Right renal pelvis (tissue), 4 donors: ENCODE measurements around the gene CAMK1D. TPM values are rescaled to one million over a fixed set of nuclear protein-coding genes. Genes with fewer than 3 reads are reported as not detected.
A peak's percentile ranks its signal among the peaks of the same experiment; 100 is the strongest.
"Not testable (repeated sequence)": the region's sequence is repeated elsewhere in the genome, so short reads cannot be mapped to it uniquely, and the experiment has no call there.

Source experiments
- DNase-seq, 4 donors: peaks; one replicate each; pipeline ENCODE4 v3.0.0-alpha.2; 2013; ENCODE audit warnings: low read depth in 4 of 4, low spot score in 3 of 4, missing footprints in 1 of 4
- polyA plus RNA-seq, 4 donors: library from polyadenylated mRNA; unstranded; fragments of 120-200 nt; gene quantifications; one replicate each; pipeline ENCODE4 v1.2.1, GENCODE V29; 2013; ENCODE audit not compliant: insufficient read length in 4 of 4

The CAMK1D gene
- polyA plus RNA-seq, 4 donors: 10.5 to 12.4 (median 11.0) TPM

DNA sequence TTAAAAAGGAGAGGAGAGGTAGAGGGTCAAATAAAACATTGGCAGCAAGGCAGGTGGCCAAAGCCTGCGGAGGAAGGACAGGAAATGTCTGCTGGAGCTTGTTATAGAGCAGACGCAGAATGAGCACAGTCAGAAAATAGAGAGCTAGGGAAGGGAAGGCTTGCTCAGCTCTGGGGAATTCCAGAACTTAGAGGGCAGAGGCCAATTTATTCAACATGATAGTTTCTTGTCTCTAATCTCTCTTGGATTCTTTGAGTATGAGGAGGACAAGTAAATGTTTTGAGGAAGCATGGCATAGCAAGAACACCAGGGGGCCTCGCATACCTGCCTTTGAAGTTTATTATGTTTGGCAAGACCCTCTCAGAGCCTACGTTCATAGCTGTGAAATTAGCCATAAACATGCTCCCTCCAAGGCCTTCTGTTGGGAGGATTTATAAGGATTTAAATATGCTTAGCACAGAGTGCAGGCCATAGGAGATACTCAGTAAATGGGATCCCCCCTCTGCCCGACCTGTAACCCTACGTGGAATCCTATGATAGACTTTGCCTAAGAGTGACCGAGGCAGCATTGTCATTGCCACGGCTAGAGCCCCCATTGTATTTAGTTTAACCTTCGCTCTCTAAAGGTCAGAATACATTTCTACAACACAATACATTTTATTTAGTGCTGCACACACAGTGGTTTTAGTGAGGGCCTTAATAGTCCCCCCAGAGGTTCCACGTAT lies 358.3 kb downstream of the CAMK1D start:
- no peak for DNase-seq

GRCh38 chr10:12709000-12709401 lies 359.7 kb downstream of the CAMK1D start:
- no peak for DNase-seq

DNA sequence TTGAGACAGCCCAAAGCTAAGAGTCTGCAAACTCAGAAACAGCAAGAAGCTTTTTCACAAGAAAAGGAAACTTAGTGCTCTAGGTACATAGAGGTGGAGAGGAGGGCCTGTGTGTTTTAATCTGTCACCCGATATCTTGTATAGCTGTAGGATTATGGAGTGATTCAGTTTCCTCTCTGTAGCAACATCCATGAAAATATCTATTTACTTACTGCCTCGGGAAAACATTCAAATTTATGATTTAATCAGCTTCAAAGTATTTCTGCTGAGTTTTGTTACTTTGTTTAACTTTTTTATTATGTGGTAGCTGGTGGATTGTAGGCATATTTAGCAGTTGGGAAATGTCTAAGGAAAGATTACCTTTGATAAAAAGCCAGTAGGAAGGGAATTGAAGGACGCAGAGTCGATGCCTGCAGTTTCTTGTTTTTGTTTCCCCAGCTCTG lies 360.2 kb downstream of the CAMK1D start:
- DNase-seq: no peak

DNA sequence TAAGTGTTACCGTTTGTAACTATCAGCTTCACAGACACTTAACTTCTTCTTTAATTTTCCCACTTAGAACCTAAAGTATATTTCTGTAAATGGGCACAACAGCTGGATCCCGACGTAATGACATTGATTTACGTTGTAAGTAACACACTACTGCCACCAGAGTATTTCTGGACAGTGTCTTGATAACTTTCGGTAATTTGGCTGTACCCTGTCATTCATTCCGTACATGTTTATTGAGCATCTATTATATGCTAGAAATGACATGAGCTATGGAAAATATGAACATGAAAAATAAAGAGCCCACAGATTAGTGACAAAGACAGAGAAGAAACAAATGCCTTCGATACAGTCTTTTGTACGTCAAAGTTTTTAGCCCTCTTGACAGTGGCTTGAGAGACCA lies 360.8 kb downstream of the CAMK1D start:
- no peak for DNase-seq

GRCh38 chr10:12710594-12711349 lies 361.4 kb downstream of the CAMK1D start:
- DNase-seq: peak; percentile 56 to 71 (median 66)

- DNase-seq: no peak
Observed at GRCh38 chr10:12711350-12711708, 362.0 kb downstream of the CAMK1D start.

GRCh38 chr10:12712293-12712983 lies 363.1 kb downstream of the CAMK1D start:
- DNase-seq: no peak

- not testable (repeated sequence) for DNase-seq
Observed at GRCh38 chr10:12712984-12713316, 363.6 kb downstream of the CAMK1D start.

DNA sequence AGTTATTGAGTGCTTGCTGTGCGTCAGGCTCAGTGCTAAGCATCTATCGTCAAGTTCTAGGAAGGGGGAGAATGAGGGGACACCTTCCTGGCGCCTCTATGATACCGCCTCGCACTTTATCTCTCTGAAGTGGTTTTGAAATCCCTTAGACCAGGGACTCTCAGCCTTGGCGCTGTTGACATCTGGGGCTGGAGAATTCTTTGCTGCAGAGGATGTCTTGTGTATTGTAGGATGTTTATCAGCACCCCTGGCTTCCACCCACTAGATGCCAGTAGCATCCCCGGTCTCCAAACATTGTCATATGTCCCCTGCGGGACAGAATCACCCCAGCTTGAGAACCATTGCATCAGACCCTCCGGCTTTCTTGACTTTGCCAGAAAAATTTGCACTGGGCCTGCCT lies 366.7 kb downstream of the CAMK1D start:
- DNase-seq: no peak

- DNase-seq: no peak
Observed at GRCh38 chr10:12717981-12718707, 368.8 kb downstream of the CAMK1D start.

- DNase-seq: no peak
Observed at GRCh38 chr10:12719365-12719764, 370.0 kb downstream of the CAMK1D start.

DNA sequence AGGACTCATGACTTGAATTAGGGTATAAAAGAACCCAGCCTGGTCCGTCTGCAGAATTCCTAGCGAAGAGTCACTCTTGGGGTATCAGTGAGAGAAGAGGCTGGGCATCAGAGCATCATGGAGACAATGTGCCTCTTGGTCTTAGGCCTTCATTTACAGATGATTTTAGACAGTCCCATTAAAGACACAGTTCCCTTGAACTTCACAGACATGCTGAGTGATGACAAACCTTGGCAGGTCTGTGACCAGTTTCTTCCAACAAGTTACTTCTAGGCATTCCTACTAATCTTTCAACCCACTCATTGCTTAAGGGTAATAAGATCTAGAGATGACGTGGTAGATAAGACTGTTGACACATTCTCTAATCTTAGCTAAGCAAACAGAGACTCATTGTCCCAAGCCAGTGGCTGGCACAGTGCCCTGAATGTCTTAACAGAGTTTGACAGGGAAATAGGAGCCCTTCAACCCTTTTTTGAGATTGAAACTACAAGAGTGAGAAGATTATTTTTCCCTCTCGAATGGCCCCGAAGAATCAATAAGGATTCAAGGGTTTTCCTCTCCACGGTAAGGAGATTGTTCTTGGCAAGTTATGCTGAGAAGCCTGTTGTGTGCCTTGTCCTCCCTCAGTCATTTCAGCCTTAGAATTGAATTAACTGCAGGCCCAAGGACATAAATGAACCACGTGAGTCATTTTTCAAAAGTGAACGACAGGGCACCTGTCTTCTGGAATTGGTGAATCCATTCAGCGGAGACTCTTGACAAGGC lies 371.1 kb downstream of the CAMK1D start:
- DNase-seq: no peak

GRCh38 chr10:12721334-12721733 lies 372.0 kb downstream of the CAMK1D start:
- DNase-seq: no peak

DNA sequence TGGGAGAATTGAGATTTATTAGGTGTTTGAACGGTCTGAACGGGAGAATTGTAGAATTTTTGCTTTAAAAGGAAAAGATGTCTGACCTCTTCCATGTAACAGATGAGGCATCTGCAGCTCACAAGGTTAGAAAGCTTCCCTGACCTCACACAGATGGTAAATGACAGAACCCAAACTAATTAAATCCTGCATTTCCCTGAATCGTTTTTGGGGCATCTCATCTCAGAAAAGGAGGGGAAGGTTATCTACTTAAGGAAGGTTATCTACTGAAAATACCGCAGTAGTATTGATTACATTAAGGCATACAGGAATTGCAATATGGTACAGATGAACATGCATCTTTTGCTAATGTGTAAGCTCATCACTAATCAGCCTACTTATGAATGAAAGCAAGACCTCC lies 373.9 kb downstream of the CAMK1D start:
- no peak for DNase-seq

DNA sequence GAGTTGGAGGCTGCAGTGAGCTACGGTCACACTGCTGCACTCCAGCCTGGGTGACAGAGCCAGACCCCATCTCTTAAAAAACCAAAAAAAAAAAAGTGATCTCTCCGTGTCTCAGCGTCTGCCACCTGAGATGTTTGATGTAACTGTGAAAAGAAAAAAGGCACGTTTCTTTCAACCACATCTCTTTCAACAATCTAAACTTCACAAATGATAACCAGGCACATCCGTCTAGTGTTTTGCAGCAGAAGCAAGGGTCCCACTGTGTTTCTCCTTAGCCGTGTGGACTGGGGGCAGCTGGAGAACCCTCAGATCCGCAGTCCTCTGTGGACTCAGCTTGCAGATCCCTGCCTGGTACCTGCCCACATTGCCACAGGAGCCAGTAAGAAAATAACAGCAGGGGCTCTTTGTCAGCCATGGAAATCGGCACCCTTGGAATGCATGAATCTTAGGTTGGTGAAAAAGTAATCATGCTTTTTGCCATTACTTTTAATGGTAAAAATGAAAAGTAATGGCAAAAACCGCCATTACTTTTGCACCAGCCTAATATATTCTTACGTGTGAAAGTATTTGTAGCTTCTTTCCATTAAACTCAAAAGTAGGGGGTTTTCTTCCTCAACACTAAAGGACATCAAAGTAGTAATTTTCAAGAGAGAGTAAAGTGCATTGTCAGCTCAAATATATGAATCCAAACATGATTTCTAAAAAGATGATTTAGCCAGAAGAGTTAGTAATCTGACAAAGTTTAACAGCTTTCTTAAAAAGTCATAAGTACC lies 375.6 kb downstream of the CAMK1D start:
- no peak for DNase-seq

DNA sequence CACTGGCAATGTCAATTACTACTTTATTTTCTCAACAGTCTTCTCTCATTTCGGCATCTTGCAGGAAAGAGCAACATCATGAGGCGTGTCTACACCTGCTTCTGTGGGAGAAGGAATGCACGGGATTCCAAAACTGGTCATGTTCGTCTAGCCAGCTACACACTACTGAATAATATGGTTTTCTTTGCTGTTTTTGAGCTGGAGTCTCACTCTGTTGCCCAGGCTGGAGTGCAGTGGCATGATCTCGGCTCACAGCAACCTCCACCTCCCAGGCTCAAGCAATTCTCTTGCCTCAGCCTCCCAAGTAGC lies 376.2 kb downstream of the CAMK1D start:
- not testable (repeated sequence) for DNase-seq

GRCh38 chr10:12726971-12727831 lies 377.9 kb downstream of the CAMK1D start:
- no peak for DNase-seq

DNA sequence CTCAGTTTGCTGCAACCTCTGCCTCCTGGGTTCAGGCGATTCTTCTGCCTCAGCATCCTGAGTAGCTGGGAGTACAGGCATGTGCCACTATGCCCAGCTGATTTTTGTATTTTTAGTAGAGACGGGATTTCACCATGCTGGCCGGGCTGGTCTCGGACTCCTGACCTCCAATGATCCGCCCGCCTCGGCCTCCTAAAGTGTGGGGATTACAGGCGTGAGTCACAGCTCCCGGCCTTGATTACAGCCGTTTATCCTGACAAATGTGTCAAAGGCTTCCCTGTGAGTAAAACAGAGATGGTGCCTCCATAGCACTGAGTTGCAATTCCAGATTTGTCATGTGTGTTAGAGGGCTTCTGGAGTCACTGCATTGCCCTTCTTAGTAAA lies 378.5 kb downstream of the CAMK1D start:
- DNase-seq: no peak

- no peak for DNase-seq
Observed at GRCh38 chr10:12728494-12728893, 379.1 kb downstream of the CAMK1D start.
